ENCODE measurements around the gene MID1IP1. TPM values are rescaled to one million over a fixed set of nuclear protein-coding genes. Genes with fewer than 3 reads are reported as not detected.

MID1IP1 gene
- total and polyA plus RNA-seq, 7 experiments from 2014 or later: 15.7 to 61.7 (median 53.5) TPM

- intact Hi-C loops (cut with micrococcal nuclease): loop anchor here (1.0 to 10.0 kb wide), 9 partner anchors 9 to 1927 kb away; partner anchors contain the start of genes MED14 (in 2 of the 2), ATP6AP2 (in 1 of the 2) and CXorf38 (in 1 of the 2)
- CTCF ChIA-PET: no interaction called here
- DNase-seq: no peak
- peaks cover 20 to 61% (median 46%) of the 10 kb centered on the region in 7 donors for H3K4me1 Mint-ChIP-seq
- POLR2A ChIA-PET: interaction anchor here (0.9 to 7.2 kb wide), 4 partner anchors 9 to 176 kb away, joined by 3 to 51 read pairs (median 26); no protein-coding TSS in a partner anchor
- Histone ChIP-seq H3K4me1 (ENCODE audit: control insufficient read depth in 2 of 2, insufficient read depth in 2 of 2, low read length in 2 of 2) (peaks cover 33 to 43% of the 10 kb centered on the region in 2 donors), H3K27me3 (ENCODE audit: control insufficient read depth in 2 of 2, insufficient read depth in 2 of 2, low read length in 2 of 2) (no peaks in the 10 kb centered on the region), H3K27ac (ENCODE audit: low read depth, low read length) (peak overlapping the region; percentile 77), H3K36me3 (ENCODE audit: control insufficient read depth in 2 of 3, insufficient read depth in 3 of 3, low read length in 3 of 3) (peaks cover 0 to 13% (median 0%) of the 10 kb centered on the region in 3 experiments), H3K4me3 (ENCODE audit: low read length) (no peak overlapping the region), H3K9me3 (ENCODE audit: control insufficient read depth in 2 of 3, low read length in 3 of 3) (no peaks in the 10 kb centered on the region)
- peak overlapping the region in 8 of 10 donors; percentile 44 to 95 (median 90) for H3K4me3 Mint-ChIP-seq
- no peaks in the 10 kb centered on the region for H3K27me3 Mint-ChIP-seq
- no peak for ATAC-seq
- H3K27ac Mint-ChIP-seq: peak overlapping the region in 8 of 9 donors; percentile 44 to 96 (median 92)
- H3K9me3 Mint-ChIP-seq: peaks cover 0 to 2% (median 0%) of the 10 kb centered on the region in 11 donors
- peaks cover 0 to 40% (median 4%) of the 10 kb centered on the region in 5 donors for H3K36me3 Mint-ChIP-seq
Measured at GRCh38 chrX:38807873-38808272, 6.6 kb downstream of the MID1IP1 start.

DNA sequence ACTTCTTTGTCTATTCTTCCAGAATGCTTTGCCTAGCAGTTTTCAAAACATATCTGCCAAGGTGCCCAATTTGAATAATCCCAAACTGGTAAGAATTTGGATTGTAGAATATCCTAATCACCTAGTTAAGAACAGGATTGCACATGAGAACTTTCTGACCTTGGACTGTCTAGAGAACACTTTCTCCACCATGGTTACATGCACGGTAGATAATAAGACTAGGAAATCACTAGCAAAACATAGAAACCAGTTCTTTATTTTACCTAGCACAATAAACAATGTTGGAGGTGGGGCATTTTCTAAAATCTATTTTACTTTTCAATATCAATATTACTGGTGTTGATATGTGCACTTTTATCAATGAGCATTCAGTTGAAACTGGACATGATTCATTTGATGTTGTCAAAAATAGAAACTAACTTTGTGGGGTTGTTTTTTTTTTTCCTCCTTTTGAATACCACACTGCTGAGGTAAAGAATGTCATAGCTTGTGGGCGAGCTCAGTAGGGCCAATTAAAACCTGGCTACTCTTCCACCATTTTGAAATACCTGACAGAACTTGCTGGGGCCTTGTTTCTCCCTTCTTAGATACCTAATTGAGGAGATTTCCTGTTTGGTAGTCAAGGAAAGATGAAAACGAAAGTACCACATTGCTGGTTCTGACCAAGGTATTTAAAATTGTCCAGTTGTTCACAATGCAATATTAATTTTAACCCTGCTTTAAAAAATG, 10.4 kb downstream of the MID1IP1 start:
- Mint-ChIP-seq H3K9me3 (peaks cover 0 to 7% (median 0%) of the 10 kb centered on the region in 11 donors), H3K4me1 (peaks cover 22 to 75% (median 55%) of the 10 kb centered on the region in 7 donors), H3K27me3 (no peaks in the 10 kb centered on the region), H3K27ac (peak overlapping the region; percentile 85 to 96 (median 91)), H3K36me3 (peaks cover 0 to 18% (median 0%) of the 10 kb centered on the region in 5 donors), H3K4me3 (peak overlapping the region in 9 of 10 donors; percentile 32 to 80 (median 67))
- Histone ChIP-seq H3K9me3 (ENCODE audit: control insufficient read depth in 2 of 3, low read length in 3 of 3) (no peaks in the 10 kb centered on the region), H3K4me1 (ENCODE audit: control insufficient read depth in 2 of 2, insufficient read depth in 2 of 2, low read length in 2 of 2) (peaks cover 44 to 58% of the 10 kb centered on the region in 2 donors), H3K27ac (ENCODE audit: low read depth, low read length) (peak overlapping the region; percentile 65), H3K4me3 (ENCODE audit: low read length) (no peak overlapping the region), H3K36me3 (ENCODE audit: control insufficient read depth in 2 of 3, insufficient read depth in 3 of 3, low read length in 3 of 3) (no peaks in the 10 kb centered on the region), H3K27me3 (ENCODE audit: control insufficient read depth in 2 of 2, insufficient read depth in 2 of 2, low read length in 2 of 2) (no peaks in the 10 kb centered on the region)
- ChIA-PET CTCF (no interaction called here), POLR2A (interaction anchor here (1.0 to 2.0 kb wide), 2 partner anchors 8 to 10 kb away, joined by 3 to 13 read pairs; partner anchors contain the start of gene MID1IP1)
- intact Hi-C loops (cut with micrococcal nuclease): no loop called here
- DNase-seq (peak in 4 of 9 donors; percentile 24 to 45 (median 35)), ATAC-seq (peak; percentile 73)

DNA sequence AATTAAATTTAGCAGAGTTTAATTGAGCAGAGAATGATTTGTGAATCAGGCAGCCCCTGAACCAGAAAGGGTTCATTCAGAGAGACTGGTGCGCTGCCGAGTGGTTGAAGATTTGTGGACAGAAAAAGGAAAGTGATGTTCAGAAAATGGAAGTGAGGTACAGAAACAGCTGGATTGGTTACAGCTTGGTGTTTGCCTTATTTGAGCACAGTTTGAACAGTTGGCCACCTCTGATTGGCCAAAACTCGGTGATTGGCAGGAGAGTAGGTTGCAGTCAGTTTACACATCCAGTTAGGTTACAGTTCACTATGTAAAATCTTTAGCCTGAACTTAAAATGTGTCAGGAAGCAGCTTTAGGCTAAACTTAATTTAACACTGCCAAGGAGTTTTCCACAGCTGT, 14.9 kb downstream of the MID1IP1 start:
- Histone ChIP-seq H3K4me1 (ENCODE audit: control insufficient read depth in 2 of 2, insufficient read depth in 2 of 2, low read length in 2 of 2) (peaks cover 40 to 61% of the 10 kb centered on the region in 2 donors), H3K27ac (ENCODE audit: low read depth, low read length) (peak overlapping the region; percentile 56)
- intact Hi-C loops (cut with micrococcal nuclease): loop anchor here (2.0 to 5.0 kb wide), 2 partner anchors 15 to 61 kb away; partner anchors contain the start of gene MID1IP1 (in 2 of the 2)

GRCh38 chrX:38817004-38817703, 15.9 kb downstream of the MID1IP1 start:
- peaks cover 35 to 54% of the 10 kb centered on the region in 2 donors for H3K4me1 ChIP-seq (ENCODE audit: control insufficient read depth in 2 of 2, insufficient read depth in 2 of 2, low read length in 2 of 2)
- no peak overlapping the region for H3K4me3 ChIP-seq (ENCODE audit: low read length)
- ChIA-PET CTCF (interaction anchor here (0.9 to 1.8 kb wide), 2 partner anchors 16 to 18 kb away, joined by 3 to 6 read pairs; partner anchors contain the start of gene MID1IP1), POLR2A (interaction anchor here (1.2 to 2.5 kb wide), 4 partner anchors 12 to 956 kb away, joined by 3 to 44 read pairs (median 9); partner anchors contain the start of gene MID1IP1)
- H3K9me3 ChIP-seq (ENCODE audit: control insufficient read depth in 2 of 3, low read length in 3 of 3): no peaks in the 10 kb centered on the region
- Mint-ChIP-seq H3K36me3 (peaks cover 0 to 8% (median 0%) of the 10 kb centered on the region in 5 donors), H3K27me3 (no peaks in the 10 kb centered on the region), H3K4me3 (peak overlapping the region in 3 of 10 donors; percentile 26 to 62 (median 44)), H3K27ac (no peak overlapping the region), H3K9me3 (peaks cover 0 to 7% (median 0%) of the 10 kb centered on the region in 11 donors), H3K4me1 (peaks cover 11 to 31% (median 21%) of the 10 kb centered on the region in 7 donors)
- no peaks in the 10 kb centered on the region for H3K27me3 ChIP-seq (ENCODE audit: control insufficient read depth in 2 of 2, insufficient read depth in 2 of 2, low read length in 2 of 2)
- ATAC-seq (peak; percentile 42), DNase-seq (peak in 1 of 9 donors; percentile 16)
- no peaks in the 10 kb centered on the region for H3K36me3 ChIP-seq (ENCODE audit: control insufficient read depth in 2 of 3, insufficient read depth in 3 of 3, low read length in 3 of 3)
- H3K27ac ChIP-seq (ENCODE audit: low read depth, low read length): peak overlapping the region; percentile 50
- intact Hi-C loops (cut with micrococcal nuclease): loop anchor here (1.0 to 5.0 kb wide), 3 partner anchors 10 to 60 kb away; partner anchors contain the start of gene MID1IP1 (in 2 of the 2)

More for the DNA sequence above, 14.9 kb downstream of the MID1IP1 start:
- Histone ChIP-seq H3K36me3 (ENCODE audit: control insufficient read depth in 2 of 3, insufficient read depth in 3 of 3, low read length in 3 of 3) (no peaks in the 10 kb centered on the region), H3K9me3 (ENCODE audit: control insufficient read depth in 2 of 3, low read length in 3 of 3) (no peaks in the 10 kb centered on the region), H3K27me3 (ENCODE audit: control insufficient read depth in 2 of 2, insufficient read depth in 2 of 2, low read length in 2 of 2) (no peaks in the 10 kb centered on the region), H3K4me3 (ENCODE audit: low read length) (no peak overlapping the region)
- H3K9me3 Mint-ChIP-seq: peaks cover 0 to 7% (median 0%) of the 10 kb centered on the region in 11 donors
- peaks cover 15 to 37% (median 27%) of the 10 kb centered on the region in 7 donors for H3K4me1 Mint-ChIP-seq
- H3K27me3 Mint-ChIP-seq: no peaks in the 10 kb centered on the region
- H3K27ac Mint-ChIP-seq: no peak overlapping the region
- DNase-seq (peak in 5 of 9 donors; percentile 11 to 43 (median 29)), ATAC-seq (peak; percentile 49)
- CTCF ChIA-PET: interaction anchor here (0.9 to 1.8 kb wide), 2 partner anchors 15 to 17 kb away, joined by 3 to 6 read pairs; partner anchors contain the start of gene MID1IP1
- peaks cover 0 to 8% (median 0%) of the 10 kb centered on the region in 5 donors for H3K36me3 Mint-ChIP-seq
- POLR2A ChIA-PET: interaction anchor here (0.8 to 2.5 kb wide), 5 partner anchors 11 to 957 kb away, joined by 3 to 44 read pairs (median 7); partner anchors contain the start of gene MID1IP1
- peak overlapping the region in 6 of 10 donors; percentile 6 to 57 (median 43) for H3K4me3 Mint-ChIP-seq

DNA sequence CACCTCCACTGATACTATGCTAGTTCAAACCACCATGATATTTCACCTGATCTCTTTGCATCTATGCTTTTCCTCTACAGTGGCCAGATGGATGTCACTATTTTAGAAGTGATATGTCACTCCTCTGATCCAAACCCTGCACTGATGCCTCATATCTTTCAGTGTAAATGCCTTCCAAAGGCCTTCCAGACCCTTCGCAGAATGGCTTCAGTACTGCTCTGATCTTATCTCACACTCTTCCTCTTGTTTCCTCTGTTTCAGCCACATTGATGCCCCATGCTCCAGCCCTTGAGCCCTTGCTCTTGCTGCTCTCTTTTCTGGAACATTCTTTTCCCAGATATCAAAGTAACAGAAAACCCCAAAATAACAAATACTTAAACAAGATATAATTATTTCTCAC, 17.9 kb downstream of the MID1IP1 start:
- peaks cover 5 to 16% (median 11%) of the 10 kb centered on the region in 7 donors for H3K4me1 Mint-ChIP-seq
- H3K27me3 ChIP-seq (ENCODE audit: control insufficient read depth in 2 of 2, insufficient read depth in 2 of 2, low read length in 2 of 2): no peaks in the 10 kb centered on the region
- ChIA-PET CTCF (no interaction called here), POLR2A (interaction anchor here (0.7 to 1.1 kb wide), 4 partner anchors 12 to 17 kb away, joined by 3 to 6 read pairs (median 3); no protein-coding TSS in a partner anchor)
- DNase-seq (no peak), ATAC-seq (no peak)
- H3K9me3 Mint-ChIP-seq: peaks cover 0 to 6% (median 0%) of the 10 kb centered on the region in 11 donors
- intact Hi-C loops (cut with micrococcal nuclease): loop anchor here in 1 of 2 donors (5.0 kb wide), 1 partner anchor 58 kb away; no protein-coding TSS in a partner anchor
- no peak overlapping the region for H3K27ac Mint-ChIP-seq
- H3K9me3 ChIP-seq (ENCODE audit: control insufficient read depth in 2 of 3, low read length in 3 of 3): no peaks in the 10 kb centered on the region
- no peaks in the 10 kb centered on the region for H3K36me3 ChIP-seq (ENCODE audit: control insufficient read depth in 2 of 3, insufficient read depth in 3 of 3, low read length in 3 of 3)
- no peak overlapping the region for H3K4me3 Mint-ChIP-seq
- H3K27me3 Mint-ChIP-seq: no peaks in the 10 kb centered on the region
- H3K4me3 ChIP-seq (ENCODE audit: low read length): no peak overlapping the region
- peaks cover 0 to 6% (median 0%) of the 10 kb centered on the region in 5 donors for H3K36me3 Mint-ChIP-seq
- H3K27ac ChIP-seq (ENCODE audit: low read depth, low read length): no peak overlapping the region
- peaks cover 26 to 45% of the 10 kb centered on the region in 2 donors for H3K4me1 ChIP-seq (ENCODE audit: control insufficient read depth in 2 of 2, insufficient read depth in 2 of 2, low read length in 2 of 2)
